ENCODE data around the gene EXD3.

The EXD3 gene

GRCh38 chr9:137278061-137278701 lies 144.8 kb downstream of the EXD3 start:
- peak overlapping the region; percentile 69 for H3K4me3 ChIP-seq (ENCODE audit: low read depth, low read length)
- DNase-seq (ENCODE audit: low read depth): no peak
- TF ChIP-seq CTCF (IDR thresholded peaks at IDR 0.05; ENCODE audit: low read depth, low read length, missing control alignments): no peak

- TF ChIP-seq CTCF (IDR thresholded peaks at IDR 0.05; ENCODE audit: low read depth, low read length, missing control alignments): no peak
- no peak for DNase-seq (ENCODE audit: low read depth)
- peak within 1 kb of the TSS; percentile 69 for H3K4me3 ChIP-seq (ENCODE audit: low read depth, low read length)
Observed at GRCh38 chr9:137277329-137278041, 145.5 kb downstream of the EXD3 start, which contains the start of gene TOR4A. Gene TOR4A (plus strand): TSS chr9:137277726. CDS start chr9:137278690, 964 bp downstream.

GRCh38 chr9:137276473-137277328 lies 146.3 kb downstream of the EXD3 start:
- TF ChIP-seq CTCF (IDR thresholded peaks at IDR 0.05; ENCODE audit: low read depth, low read length, missing control alignments): no peak
- peak overlapping the region; percentile 69 for H3K4me3 ChIP-seq (ENCODE audit: low read depth, low read length)
- DNase-seq (ENCODE audit: low read depth): no peak

- no peak for TF ChIP-seq CTCF (IDR thresholded peaks at IDR 0.05; ENCODE audit: low read depth, low read length, missing control alignments)
- DNase-seq (ENCODE audit: low read depth): no peak
- no peak overlapping the region for H3K4me3 ChIP-seq (ENCODE audit: low read depth, low read length)
Observed at GRCh38 chr9:137275588-137276472, 147.1 kb downstream of the EXD3 start.

- TF ChIP-seq CTCF (IDR thresholded peaks at IDR 0.05; ENCODE audit: low read depth, low read length, missing control alignments): no peak
- DNase-seq (ENCODE audit: low read depth): no peak
- no peak overlapping the region for H3K4me3 ChIP-seq (ENCODE audit: low read depth, low read length)
Observed at GRCh38 chr9:137275203-137275587, 147.8 kb downstream of the EXD3 start.

- no peak for DNase-seq (ENCODE audit: low read depth)
- no peak for TF ChIP-seq CTCF (IDR thresholded peaks at IDR 0.05; ENCODE audit: low read depth, low read length, missing control alignments)
- no peak overlapping the region for H3K4me3 ChIP-seq (ENCODE audit: low read depth, low read length)
Observed at GRCh38 chr9:137273611-137274320, 149.2 kb downstream of the EXD3 start.
